ENCODE measurements around the gene ZNF451. TPM values are rescaled to one million over a fixed set of nuclear protein-coding genes. Genes with fewer than 3 reads are reported as not detected.
"Not testable (repeated sequence)": the region's sequence is repeated elsewhere in the genome, so short reads cannot be mapped to it uniquely, and the experiment has no call there.

ZNF451 gene
- polyA plus RNA-seq, 1 of the 3 experiments (the other 2 are of a cell fraction), result 8.5 TPM

DNA sequence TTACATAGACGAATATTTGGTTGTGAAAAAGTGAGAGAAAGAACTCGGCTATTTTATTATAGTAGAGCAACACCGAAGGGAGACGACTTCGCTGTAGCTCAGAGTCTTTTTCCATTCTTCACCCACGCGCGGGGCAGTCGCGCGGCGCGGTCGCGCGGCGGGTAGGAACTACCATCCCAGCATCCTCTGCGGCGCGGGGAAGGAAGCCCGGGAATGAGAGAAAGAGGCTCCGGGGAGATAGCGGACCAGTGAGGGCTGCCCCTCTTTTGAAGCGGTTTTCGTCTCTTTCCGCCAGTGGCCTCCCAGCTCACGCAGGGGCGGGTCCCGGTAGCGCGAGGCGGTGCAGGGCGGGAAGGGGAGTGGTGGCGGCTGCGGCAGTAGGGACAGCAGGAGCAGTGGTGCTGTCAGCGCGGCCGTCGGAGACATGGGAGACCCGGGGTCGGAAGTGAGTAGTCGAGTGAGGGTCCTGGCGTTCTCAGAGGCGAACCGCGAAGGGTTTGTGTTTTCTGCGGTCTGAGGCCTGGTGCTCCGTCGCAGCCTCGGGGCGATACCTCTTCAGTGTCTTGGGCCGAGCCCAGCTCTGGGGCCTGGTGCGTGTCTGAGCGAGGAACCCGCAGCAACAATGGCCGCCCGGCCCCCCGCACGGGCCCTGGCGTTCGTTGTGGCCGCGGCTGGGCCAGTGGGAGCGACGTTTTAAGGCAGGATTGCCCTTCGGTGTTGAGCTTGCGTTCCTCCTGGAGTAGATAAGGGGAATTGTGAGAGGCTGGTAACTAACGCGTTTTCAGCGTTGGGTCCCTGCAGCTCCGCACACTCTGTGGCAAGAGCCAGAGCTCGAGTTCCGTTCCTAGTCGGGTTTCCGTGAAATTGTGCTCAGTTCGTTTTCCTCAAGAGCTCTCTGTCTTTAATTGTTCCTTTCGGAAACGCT is 43.4 kb upstream of the ZNF451 start, which contains the start of gene KIAA1586:
Gene KIAA1586 (plus strand): TSS at position 362 of the 925 bp plus-strand sequence. CDS start 63 bp downstream, at position 425.
- Histone ChIP-seq H3K9ac (peak within 1 kb of the TSS; percentile 62; the same call in 1 of the 2 replicates), H3K79me2 (ENCODE audit: insufficient read depth) (peaks cover 39% of the 10 kb centered on the region), H3K4me1 (ENCODE audit: control insufficient read depth in 1 of 2, insufficient read depth in 2 of 2, low read depth in 1 of 2, low read length in 1 of 2) (peaks cover 0 to 12% of the 10 kb centered on the region in 2 experiments; a peak in 2 of 4 replicates), H3K36me3 (replicated peaks in 1 of 2; ENCODE audit: control insufficient read depth in 1 of 2, insufficient read depth in 2 of 2, low read length in 1 of 2) (peaks cover 17 to 30% of the 10 kb centered on the region in 2 experiments), H3K4me2 (peak within 1 kb of the TSS; percentile 71), H3K4me3 (ENCODE audit: low read depth in 2 of 2, low read length in 1 of 2) (peak within 1 kb of the TSS; percentile 55 to 70), H2AFZ (ENCODE audit: low read depth) (peak within 1 kb of the TSS; percentile 96), H3K27ac (ENCODE audit: low read depth in 2 of 2, low read length in 1 of 2) (peak within 1 kb of the TSS; percentile 58 to 76)
- ChIA-PET CTCF (interaction anchor here (1.0 to 1.9 kb wide), 3 partner anchors 23 to 142 kb away, joined by 3 to 5 read pairs (median 3); partner anchors contain the start of gene BEND6), POLR2A (interaction anchor here (0.8 to 1.2 kb wide), 2 partner anchors 10 to 43 kb away, joined by 3 read pairs; partner anchors contain the start of gene ZNF451)
- H3K9me3 ChIP-seq; H4K20me1 ChIP-seq (ENCODE audit: insufficient read depth); H3K27me3 ChIP-seq (ENCODE audit: insufficient read depth); H3F3A ChIP-seq (replicated peaks; ENCODE audit: insufficient read depth); H3K9me2 ChIP-seq: not testable (repeated sequence)
- peak; percentile 94 for DNase-seq
- WGBS (ENCODE audit: low lambda C conversion rate), result under 1% methylated on average over 32 of the region's 78 CpGs
- peak; percentile 82 for TF ChIP-seq MAX (IDR thresholded peaks at IDR 0.05; ENCODE audit: low read depth)
- peak; percentile 71 for TF ChIP-seq TAF1 (IDR thresholded peaks at IDR 0.05; ENCODE audit: borderline replicate concordance, low read depth, low read length)
- peak; percentile 77 for TF ChIP-seq ELF1 (IDR thresholded peaks at IDR 0.05)
- TF ChIP-seq CHD2 (IDR thresholded peaks at IDR 0.05; ENCODE audit: low read length, partially characterized antibody), result peak; percentile 88
- peak; percentile 81; the same call in 1 of the 2 replicates for TF ChIP-seq SIN3A (IDR thresholded peaks at IDR 0.05; ENCODE audit: borderline replicate concordance, low read depth, low read length)
- peak; percentile 66; the same call in 1 of the 2 replicates for TF ChIP-seq ZBTB33 (IDR thresholded peaks at IDR 0.05; ENCODE audit: borderline replicate concordance, low read depth)
- 0 out of 2 replicates have a peak, but pooled peaks have one; percentile 6 for TF ChIP-seq PBX3 (IDR thresholded peaks at IDR 0.05)
- peak; percentile 44 for TF ChIP-seq NRF1 (IDR thresholded peaks at IDR 0.05; ENCODE audit: low read depth, low read length)
- peak; percentile 86 for TF ChIP-seq MXI1 (IDR thresholded peaks at IDR 0.05; ENCODE audit: low read depth, low read length)
- TF ChIP-seq FOXM1 (IDR thresholded peaks at IDR 0.05; ENCODE audit: low read depth), result 0 out of 2 replicates have a peak, but pooled peaks have one; percentile 36
- TF ChIP-seq POLR2AphosphoS5 (IDR thresholded peaks at IDR 0.05; ENCODE audit: low read depth, low read length), result peak; percentile 45; the same call in 1 of the 2 replicates
- peak; percentile 75 for TF ChIP-seq GABPA (IDR thresholded peaks at IDR 0.05; ENCODE audit: low read depth)

GRCh38 chr6:57047257-57047585 is 42.8 kb upstream of the ZNF451 start:
- H3K27me3 ChIP-seq (ENCODE audit: insufficient read depth); H2AFZ ChIP-seq (ENCODE audit: low read depth); H3F3A ChIP-seq (replicated peaks; ENCODE audit: insufficient read depth); H3K4me3 ChIP-seq (ENCODE audit: low read depth in 2 of 2, low read length in 1 of 2); H3K9ac ChIP-seq; H3K4me2 ChIP-seq; DNase-seq; POLR2A ChIA-PET; H3K9me3 ChIP-seq; H4K20me1 ChIP-seq (ENCODE audit: insufficient read depth); H3K9me2 ChIP-seq; H3K27ac ChIP-seq (ENCODE audit: low read depth in 2 of 2, low read length in 1 of 2); CTCF ChIA-PET: not testable (repeated sequence)
- H3K79me2 ChIP-seq (ENCODE audit: insufficient read depth), result peaks cover 44% of the 10 kb centered on the region
- peaks cover 23 to 34% of the 10 kb centered on the region in 2 experiments for H3K36me3 ChIP-seq (replicated peaks in 1 of 2; ENCODE audit: control insufficient read depth in 1 of 2, insufficient read depth in 2 of 2, low read length in 1 of 2)
- WGBS (ENCODE audit: low lambda C conversion rate), result no CpG with 5 or more reads among the region's 5 CpGs
- peaks cover 0 to 12% of the 10 kb centered on the region in 2 experiments; a peak in 2 of 4 replicates for H3K4me1 ChIP-seq (ENCODE audit: control insufficient read depth in 1 of 2, insufficient read depth in 2 of 2, low read depth in 1 of 2, low read length in 1 of 2)

DNA sequence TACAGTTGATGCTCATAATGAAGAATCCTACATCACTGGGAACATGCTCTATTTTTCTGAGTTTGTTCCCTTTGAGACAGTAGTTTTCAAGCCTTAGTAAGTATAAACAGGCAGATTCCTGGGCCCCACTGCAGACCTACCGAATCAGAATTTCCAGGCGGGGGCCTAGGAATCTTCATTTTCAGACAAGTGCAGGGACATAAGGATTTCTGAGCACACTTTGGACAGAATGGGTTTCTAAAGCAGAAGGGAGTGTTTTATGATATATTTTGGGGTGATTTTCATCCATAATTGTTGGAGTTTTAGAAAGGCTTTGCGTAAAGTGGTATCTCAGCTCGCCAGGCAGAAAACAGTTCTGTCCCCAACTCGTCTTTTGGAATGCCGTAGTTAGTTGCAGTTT is 42.1 kb upstream of the ZNF451 start:
- H3K27me3 ChIP-seq (ENCODE audit: insufficient read depth); H3K9me3 ChIP-seq; CTCF ChIA-PET; H3K9me2 ChIP-seq; H3F3A ChIP-seq (replicated peaks; ENCODE audit: insufficient read depth); H2AFZ ChIP-seq (ENCODE audit: low read depth); H3K27ac ChIP-seq (ENCODE audit: low read depth in 2 of 2, low read length in 1 of 2); H4K20me1 ChIP-seq (ENCODE audit: insufficient read depth); DNase-seq: not testable (repeated sequence)
- peaks cover 0 to 12% of the 10 kb centered on the region in 2 experiments; a peak in 2 of 4 replicates for H3K4me1 ChIP-seq (ENCODE audit: control insufficient read depth in 1 of 2, insufficient read depth in 2 of 2, low read depth in 1 of 2, low read length in 1 of 2)
- WGBS (ENCODE audit: low lambda C conversion rate), result 60% methylated on average over 6 of the region's 6 CpGs
- POLR2A ChIA-PET, result interaction anchor here (0.6 kb wide), 1 partner anchor 44 kb away, joined by 3 read pairs; no protein-coding TSS in a partner anchor
- H3K4me3 ChIP-seq (ENCODE audit: low read depth in 2 of 2, low read length in 1 of 2), result peak overlapping the region; percentile 36 to 56
- peaks cover 29 to 40% of the 10 kb centered on the region in 2 experiments for H3K36me3 ChIP-seq (replicated peaks in 1 of 2; ENCODE audit: control insufficient read depth in 1 of 2, insufficient read depth in 2 of 2, low read length in 1 of 2)
- H3K79me2 ChIP-seq (ENCODE audit: insufficient read depth), result peaks cover 46% of the 10 kb centered on the region
- peak overlapping the region; percentile 10; the same call in 1 of the 2 replicates for H3K9ac ChIP-seq
- peak overlapping the region; percentile 79 for H3K4me2 ChIP-seq
